GM21515 (cell line): ENCODE results near the gene PIGK.

Experiments used
- ATAC-seq: cut with Tn5 transposase; IDR thresholded peaks from one replicate; pipeline ENCODE4 v1.9.1; 2021; ENCODE audit not compliant: unreplicated experiment

PIGK gene

GRCh38 chr1:77039739-77040138 lies 179.5 kb downstream of the PIGK start:
- no peak for ATAC-seq

GRCh38 chr1:77039111-77039510 lies 180.1 kb downstream of the PIGK start:
- no peak for ATAC-seq
